Measurements from ENCODE around the gene BCL2.

The BCL2 gene

GRCh38 chr18:63154350-63155152, 165.0 kb downstream of the BCL2 start:
- no peak for DNase-seq (ENCODE audit: low read depth)
- TF ChIP-seq, protein P1, sequence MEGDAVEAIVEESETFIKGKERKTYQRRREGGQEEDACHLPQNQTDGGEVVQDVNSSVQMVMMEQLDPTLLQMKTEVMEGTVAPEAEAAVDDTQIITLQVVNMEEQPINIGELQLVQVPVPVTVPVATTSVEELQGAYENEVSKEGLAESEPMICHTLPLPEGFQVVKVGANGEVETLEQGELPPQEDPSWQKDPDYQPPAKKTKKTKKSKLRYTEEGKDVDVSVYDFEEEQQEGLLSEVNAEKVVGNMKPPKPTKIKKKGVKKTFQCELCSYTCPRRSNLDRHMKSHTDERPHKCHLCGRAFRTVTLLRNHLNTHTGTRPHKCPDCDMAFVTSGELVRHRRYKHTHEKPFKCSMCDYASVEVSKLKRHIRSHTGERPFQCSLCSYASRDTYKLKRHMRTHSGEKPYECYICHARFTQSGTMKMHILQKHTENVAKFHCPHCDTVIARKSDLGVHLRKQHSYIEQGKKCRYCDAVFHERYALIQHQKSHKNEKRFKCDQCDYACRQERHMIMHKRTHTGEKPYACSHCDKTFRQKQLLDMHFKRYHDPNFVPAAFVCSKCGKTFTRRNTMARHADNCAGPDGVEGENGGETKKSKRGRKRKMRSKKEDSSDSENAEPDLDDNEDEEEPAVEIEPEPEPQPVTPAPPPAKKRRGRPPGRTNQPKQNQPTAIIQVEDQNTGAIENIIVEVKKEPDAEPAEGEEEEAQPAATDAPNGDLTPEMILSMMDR (IDR thresholded peaks at IDR 0.05; ENCODE audit: insufficient read depth, low read depth, low read length, missing control alignments): no peak
- peak overlapping the region; percentile 76 for H3K4me3 ChIP-seq (ENCODE audit: low read depth, low read length)

GRCh38 chr18:63152791-63153190, 166.8 kb downstream of the BCL2 start:
- TF ChIP-seq, protein P1 (IDR thresholded peaks at IDR 0.05; ENCODE audit: insufficient read depth, low read depth, low read length, missing control alignments): no peak
- peak overlapping the region; percentile 76 for H3K4me3 ChIP-seq (ENCODE audit: low read depth, low read length)

GRCh38 chr18:63152096-63152495, 167.5 kb downstream of the BCL2 start:
- peak overlapping the region; percentile 76 for H3K4me3 ChIP-seq (ENCODE audit: low read depth, low read length)
- no peak for DNase-seq (ENCODE audit: low read depth)
- TF ChIP-seq, protein P1 (IDR thresholded peaks at IDR 0.05; ENCODE audit: insufficient read depth, low read depth, low read length, missing control alignments): no peak

More at GRCh38 chr18:63152791-63153190, 166.8 kb downstream of the BCL2 start:
- DNase-seq (ENCODE audit: low read depth): peak; percentile 78

DNA sequence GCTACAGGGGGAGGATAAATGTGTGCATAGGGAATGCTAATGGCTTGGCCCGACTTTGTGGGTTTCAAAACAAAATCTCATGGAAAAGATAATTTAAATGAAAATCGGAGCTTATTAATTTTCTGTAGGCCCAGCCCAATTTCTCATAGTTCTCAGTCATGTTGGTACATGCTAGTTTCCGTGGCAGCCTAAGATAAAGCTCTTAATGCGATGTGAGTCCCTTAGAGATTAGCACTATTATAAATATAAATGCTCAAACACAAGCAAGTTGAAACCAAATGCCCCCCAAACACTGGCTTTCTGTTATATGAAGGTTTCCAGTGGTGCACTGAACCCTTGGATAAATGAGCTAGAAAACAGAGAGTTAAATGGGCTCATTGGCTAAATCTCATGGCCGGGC, 168.0 kb downstream of the BCL2 start:
- TF ChIP-seq, protein P1 (IDR thresholded peaks at IDR 0.05; ENCODE audit: insufficient read depth, low read depth, low read length, missing control alignments): no peak
- peak overlapping the region; percentile 76 for H3K4me3 ChIP-seq (ENCODE audit: low read depth, low read length)
- DNase-seq (ENCODE audit: low read depth): no peak

GRCh38 chr18:63150942-63151421, 168.6 kb downstream of the BCL2 start:
- peak; percentile 82 for DNase-seq (ENCODE audit: low read depth)
- H3K4me3 ChIP-seq (ENCODE audit: low read depth, low read length): peak overlapping the region; percentile 76
- TF ChIP-seq, protein P1 (IDR thresholded peaks at IDR 0.05; ENCODE audit: insufficient read depth, low read depth, low read length, missing control alignments): no peak

DNA sequence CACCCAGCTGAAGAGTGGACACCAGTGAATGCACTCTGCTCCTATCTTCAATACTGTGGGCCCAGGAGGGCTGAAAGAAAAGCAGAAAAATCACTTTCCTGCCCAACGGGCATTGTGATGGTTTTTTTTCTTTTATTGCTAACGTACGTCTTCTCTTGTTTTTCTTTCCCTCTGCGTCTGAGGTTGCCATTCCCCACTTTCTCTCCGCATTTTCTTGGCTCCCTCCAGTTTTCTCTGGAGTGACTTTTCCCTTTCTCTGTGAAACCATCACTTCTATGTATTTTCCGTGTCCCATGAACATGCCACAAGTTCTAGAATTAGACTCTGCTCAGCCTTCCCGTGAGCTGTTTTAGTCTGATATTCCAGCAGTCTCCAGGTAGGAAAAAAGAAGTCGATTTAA, 169.2 kb downstream of the BCL2 start:
- H3K4me3 ChIP-seq (ENCODE audit: low read depth, low read length): peak overlapping the region; percentile 15
- TF ChIP-seq, protein P1 (IDR thresholded peaks at IDR 0.05; ENCODE audit: insufficient read depth, low read depth, low read length, missing control alignments): no peak
- DNase-seq (ENCODE audit: low read depth): no peak

GRCh38 chr18:63149302-63149587, 170.3 kb downstream of the BCL2 start:
- TF ChIP-seq, protein P1 (IDR thresholded peaks at IDR 0.05; ENCODE audit: insufficient read depth, low read depth, low read length, missing control alignments): no peak

More at GRCh38 chr18:63149302-63149587, 170.3 kb downstream of the BCL2 start:
- no peak overlapping the region for H3K4me3 ChIP-seq (ENCODE audit: low read depth, low read length)
- peak; percentile 66 for DNase-seq (ENCODE audit: low read depth)
